ENCODE data around the gene OLIG2.

OLIG2 gene

GRCh38 chr21:33032434-33033047, 6.8 kb downstream of the OLIG2 start:
- no peak for DNase-seq (ENCODE audit: extremely low read depth in 1 of 2, low read depth in 1 of 2)

- DNase-seq (ENCODE audit: extremely low read depth in 1 of 2, low read depth in 1 of 2) = no peak
Measured at GRCh38 chr21:33033094-33033951, 7.6 kb downstream of the OLIG2 start.

- no peak for DNase-seq (ENCODE audit: extremely low read depth in 1 of 2, low read depth in 1 of 2)
Measured at GRCh38 chr21:33033961-33034413, 8.3 kb downstream of the OLIG2 start.

- DNase-seq (ENCODE audit: extremely low read depth in 1 of 2, low read depth in 1 of 2) = no peak
Measured at GRCh38 chr21:33035147-33035546, 9.4 kb downstream of the OLIG2 start.

- peak; percentile 14 to 25 for DNase-seq (ENCODE audit: extremely low read depth in 1 of 2, low read depth in 1 of 2)
Measured at GRCh38 chr21:33036430-33037162, 10.9 kb downstream of the OLIG2 start.

- DNase-seq (ENCODE audit: extremely low read depth in 1 of 2, low read depth in 1 of 2) = no peak
Measured at GRCh38 chr21:33037501-33037900, 11.8 kb downstream of the OLIG2 start.

GRCh38 chr21:33039536-33039935, 13.8 kb downstream of the OLIG2 start:
- DNase-seq (ENCODE audit: extremely low read depth in 1 of 2, low read depth in 1 of 2) = no peak

GRCh38 chr21:33040215-33040614, 14.5 kb downstream of the OLIG2 start:
- no peak for DNase-seq (ENCODE audit: extremely low read depth in 1 of 2, low read depth in 1 of 2)

- no peak for DNase-seq (ENCODE audit: extremely low read depth in 1 of 2, low read depth in 1 of 2)
Measured at GRCh38 chr21:33041981-33042380, 16.2 kb downstream of the OLIG2 start.

- no peak for DNase-seq (ENCODE audit: extremely low read depth in 1 of 2, low read depth in 1 of 2)
Measured at GRCh38 chr21:33042812-33043211, 17.1 kb downstream of the OLIG2 start.

GRCh38 chr21:33046455-33046854, 20.7 kb downstream of the OLIG2 start:
- DNase-seq (ENCODE audit: extremely low read depth in 1 of 2, low read depth in 1 of 2) = no peak

GRCh38 chr21:33047231-33047630, 21.5 kb downstream of the OLIG2 start:
- DNase-seq (ENCODE audit: extremely low read depth in 1 of 2, low read depth in 1 of 2) = no peak

GRCh38 chr21:33051925-33052324, 26.2 kb downstream of the OLIG2 start:
- DNase-seq (ENCODE audit: extremely low read depth in 1 of 2, low read depth in 1 of 2) = no peak

- DNase-seq (ENCODE audit: extremely low read depth in 1 of 2, low read depth in 1 of 2) = no peak
Measured at GRCh38 chr21:33053951-33054350, 28.2 kb downstream of the OLIG2 start.

- no peak for DNase-seq (ENCODE audit: extremely low read depth in 1 of 2, low read depth in 1 of 2)
Measured at GRCh38 chr21:33055991-33056390, 30.3 kb downstream of the OLIG2 start.

GRCh38 chr21:33057385-33057940, 31.7 kb downstream of the OLIG2 start:
- DNase-seq (ENCODE audit: extremely low read depth in 1 of 2, low read depth in 1 of 2) = no peak

- no peak for DNase-seq (ENCODE audit: extremely low read depth in 1 of 2, low read depth in 1 of 2)
Measured at GRCh38 chr21:33058527-33058926, 32.8 kb downstream of the OLIG2 start.

- no peak for DNase-seq (ENCODE audit: extremely low read depth in 1 of 2, low read depth in 1 of 2)
Measured at GRCh38 chr21:33058957-33059356, 33.2 kb downstream of the OLIG2 start.

GRCh38 chr21:33059380-33059841, 33.7 kb downstream of the OLIG2 start:
- no peak for DNase-seq (ENCODE audit: extremely low read depth in 1 of 2, low read depth in 1 of 2)

- DNase-seq (ENCODE audit: extremely low read depth in 1 of 2, low read depth in 1 of 2) = no peak
Measured at GRCh38 chr21:33061233-33061632, 35.5 kb downstream of the OLIG2 start.

- no peak for DNase-seq (ENCODE audit: extremely low read depth in 1 of 2, low read depth in 1 of 2)
Measured at GRCh38 chr21:33063375-33063883, 37.7 kb downstream of the OLIG2 start.
